ENCODE measurements around the gene MAP3K12.

The MAP3K12 gene

GRCh38 chr12:53495903-53496751 lies 3.1 kb downstream of the MAP3K12 start:
- H3K4me3 ChIP-seq (ENCODE audit: low read length) = no peak overlapping the region
- no peak overlapping the region for H3K9ac ChIP-seq (ENCODE audit: low read length)
- peaks cover 18% of the 10 kb centered on the region for H3K4me1 ChIP-seq (ENCODE audit: control insufficient read depth, insufficient read depth, low read length)
- H3K27ac ChIP-seq (ENCODE audit: low read depth, low read length) = no peak overlapping the region
- no peaks in the 10 kb centered on the region for H3K27me3 ChIP-seq (ENCODE audit: control insufficient read depth, insufficient read depth, low read length)
- no peaks in the 10 kb centered on the region for H3K36me3 ChIP-seq (ENCODE audit: control insufficient read depth, insufficient read depth, low read length)

DNA sequence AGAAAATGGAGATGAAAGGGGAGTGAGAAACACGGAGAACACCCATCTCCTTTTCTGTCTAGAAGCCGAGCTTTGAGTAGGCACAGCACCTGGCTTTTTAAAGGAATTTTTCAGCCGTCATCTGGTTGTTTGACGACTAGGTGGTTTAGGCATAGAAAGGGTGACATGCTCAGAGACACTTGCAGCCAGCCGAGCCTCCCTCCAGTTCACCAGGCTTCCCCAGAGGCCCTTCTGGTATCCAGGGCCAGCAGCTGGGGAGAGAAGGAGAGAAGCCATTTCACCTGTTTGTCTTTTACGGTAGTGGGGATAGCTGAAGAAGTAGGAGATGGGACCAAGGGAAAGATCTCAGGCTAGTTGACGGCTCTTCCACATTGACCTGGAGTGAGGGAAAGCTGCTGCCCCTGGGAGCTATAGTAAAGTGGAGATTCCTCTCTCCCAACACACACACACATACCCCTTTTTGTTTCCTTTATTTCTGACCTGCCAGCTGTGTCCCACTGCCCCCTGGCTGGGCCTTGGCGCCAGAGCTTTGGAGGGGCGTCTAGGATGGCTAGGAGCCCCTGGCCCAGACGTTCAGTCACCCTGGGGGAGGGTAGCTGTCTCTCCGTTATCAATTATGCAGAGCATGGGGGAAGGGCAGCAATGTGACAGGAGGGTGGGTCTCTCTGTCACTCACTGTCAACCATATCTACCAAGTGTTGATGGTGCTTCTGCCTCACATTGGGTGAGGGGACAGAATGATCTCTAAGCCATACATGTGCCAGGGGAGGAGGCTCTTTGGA lies 5.5 kb downstream of the MAP3K12 start:
- H3K36me3 ChIP-seq (ENCODE audit: control insufficient read depth, insufficient read depth, low read length) = no peaks in the 10 kb centered on the region
- H3K27me3 ChIP-seq (ENCODE audit: control insufficient read depth, insufficient read depth, low read length) = no peaks in the 10 kb centered on the region
- H3K4me1 ChIP-seq (ENCODE audit: control insufficient read depth, insufficient read depth, low read length) = peaks cover 9% of the 10 kb centered on the region
- H3K4me3 ChIP-seq (ENCODE audit: low read length) = peak overlapping the region; percentile 73
- H3K27ac ChIP-seq (ENCODE audit: low read depth, low read length) = peak overlapping the region; percentile 83
- H3K9ac ChIP-seq (ENCODE audit: low read length) = peak overlapping the region; percentile 35

DNA sequence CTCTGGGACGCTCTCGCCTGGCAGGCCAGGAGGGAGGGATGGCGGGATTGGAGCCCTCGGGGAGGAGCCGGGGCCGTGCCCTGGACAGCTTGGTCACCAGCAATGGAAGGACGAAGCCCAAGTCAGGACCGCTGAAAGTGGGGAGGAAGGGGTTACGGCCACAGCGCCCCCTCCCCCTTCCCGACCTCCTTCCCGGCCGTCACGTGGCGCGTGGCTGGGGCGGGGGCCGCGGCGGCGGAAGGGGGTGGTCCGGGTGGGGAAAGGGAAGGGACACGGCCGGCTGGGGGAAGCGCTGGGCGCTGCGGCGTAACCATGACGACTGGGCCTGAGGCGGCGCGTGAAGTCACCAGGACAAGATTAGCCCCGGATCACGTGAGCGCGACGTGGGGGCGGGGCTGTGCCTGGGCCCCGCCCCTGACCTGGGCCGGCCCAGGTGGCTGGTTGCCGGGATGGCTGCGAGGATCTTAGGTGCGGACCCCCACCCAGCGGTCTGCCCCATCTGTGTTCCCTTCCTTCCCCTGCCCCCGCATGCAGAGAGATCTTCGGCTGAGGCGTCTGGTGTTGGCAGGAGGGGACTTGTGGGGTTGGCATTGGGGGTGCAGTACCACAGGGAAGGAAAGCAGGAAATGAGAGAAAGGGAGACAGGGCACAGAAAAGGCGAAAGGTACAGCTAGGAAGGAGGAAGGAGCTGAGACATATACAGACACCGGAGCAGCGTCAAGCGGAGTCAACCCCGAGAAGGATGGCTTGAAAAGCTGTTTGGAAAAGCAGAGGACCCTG lies 6.2 kb downstream of the MAP3K12 start:
- no peaks in the 10 kb centered on the region for H3K36me3 ChIP-seq (ENCODE audit: control insufficient read depth, insufficient read depth, low read length)
- H3K4me1 ChIP-seq (ENCODE audit: control insufficient read depth, insufficient read depth, low read length) = peaks cover 9% of the 10 kb centered on the region
- H3K4me3 ChIP-seq (ENCODE audit: low read length) = peak overlapping the region; percentile 73
- H3K27me3 ChIP-seq (ENCODE audit: control insufficient read depth, insufficient read depth, low read length) = no peaks in the 10 kb centered on the region
- peak overlapping the region; percentile 35 for H3K9ac ChIP-seq (ENCODE audit: low read length)
- peak overlapping the region; percentile 83 for H3K27ac ChIP-seq (ENCODE audit: low read depth, low read length)

- H3K36me3 ChIP-seq (ENCODE audit: control insufficient read depth, insufficient read depth, low read length) = no peaks in the 10 kb centered on the region
- peaks cover 9% of the 10 kb centered on the region for H3K4me1 ChIP-seq (ENCODE audit: control insufficient read depth, insufficient read depth, low read length)
- peak overlapping the region; percentile 83 for H3K27ac ChIP-seq (ENCODE audit: low read depth, low read length)
- no peaks in the 10 kb centered on the region for H3K27me3 ChIP-seq (ENCODE audit: control insufficient read depth, insufficient read depth, low read length)
- no peak overlapping the region for H3K9ac ChIP-seq (ENCODE audit: low read length)
- peak overlapping the region; percentile 73 for H3K4me3 ChIP-seq (ENCODE audit: low read length)
Measured at GRCh38 chr12:53492188-53492587, 7.1 kb downstream of the MAP3K12 start.

DNA sequence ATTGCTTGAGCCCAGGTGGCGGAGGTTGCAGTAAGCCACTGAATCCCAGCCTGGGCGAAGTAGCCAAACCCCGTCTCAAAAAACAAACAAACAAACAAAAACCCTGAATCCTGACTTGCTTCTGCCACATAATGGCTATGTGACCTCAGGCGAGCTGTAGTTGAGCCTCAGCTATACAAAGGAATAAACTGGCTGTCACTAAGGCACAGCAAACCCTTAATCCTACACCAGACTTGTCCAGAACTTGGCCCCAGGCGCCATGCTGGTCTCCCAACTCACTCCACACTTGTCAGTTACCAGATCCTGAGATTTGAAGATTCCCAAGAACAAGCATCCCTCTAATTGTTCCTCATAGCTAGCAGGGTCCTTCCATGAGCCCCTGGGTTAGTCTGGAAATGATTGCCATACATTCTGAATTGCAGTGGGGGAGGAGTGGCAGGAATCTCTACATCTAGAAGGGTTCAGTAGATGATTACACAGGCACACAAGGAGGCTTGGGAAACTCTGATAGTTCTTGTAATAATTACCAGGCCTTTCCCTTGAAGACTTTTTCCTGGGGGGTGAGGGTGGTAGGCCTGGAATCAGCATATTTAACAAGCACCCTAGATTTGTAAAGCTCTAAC lies 9.9 kb downstream of the MAP3K12 start:
- H3K27ac ChIP-seq (ENCODE audit: low read depth, low read length) = no peak overlapping the region

GRCh38 chr12:53486736-53487487 lies 12.3 kb downstream of the MAP3K12 start:
- H3K36me3 ChIP-seq (ENCODE audit: control insufficient read depth, insufficient read depth, low read length) = peaks cover 22% of the 10 kb centered on the region

More for the DNA sequence above, 9.9 kb downstream of the MAP3K12 start:
- no peak overlapping the region for H3K4me3 ChIP-seq (ENCODE audit: low read length)
- H3K9ac ChIP-seq (ENCODE audit: low read length) = no peak overlapping the region
- H3K27me3 ChIP-seq (ENCODE audit: control insufficient read depth, insufficient read depth, low read length) = no peaks in the 10 kb centered on the region
- peaks cover 12% of the 10 kb centered on the region for H3K36me3 ChIP-seq (ENCODE audit: control insufficient read depth, insufficient read depth, low read length)
- H3K4me1 ChIP-seq (ENCODE audit: control insufficient read depth, insufficient read depth, low read length) = peaks cover 9% of the 10 kb centered on the region

DNA sequence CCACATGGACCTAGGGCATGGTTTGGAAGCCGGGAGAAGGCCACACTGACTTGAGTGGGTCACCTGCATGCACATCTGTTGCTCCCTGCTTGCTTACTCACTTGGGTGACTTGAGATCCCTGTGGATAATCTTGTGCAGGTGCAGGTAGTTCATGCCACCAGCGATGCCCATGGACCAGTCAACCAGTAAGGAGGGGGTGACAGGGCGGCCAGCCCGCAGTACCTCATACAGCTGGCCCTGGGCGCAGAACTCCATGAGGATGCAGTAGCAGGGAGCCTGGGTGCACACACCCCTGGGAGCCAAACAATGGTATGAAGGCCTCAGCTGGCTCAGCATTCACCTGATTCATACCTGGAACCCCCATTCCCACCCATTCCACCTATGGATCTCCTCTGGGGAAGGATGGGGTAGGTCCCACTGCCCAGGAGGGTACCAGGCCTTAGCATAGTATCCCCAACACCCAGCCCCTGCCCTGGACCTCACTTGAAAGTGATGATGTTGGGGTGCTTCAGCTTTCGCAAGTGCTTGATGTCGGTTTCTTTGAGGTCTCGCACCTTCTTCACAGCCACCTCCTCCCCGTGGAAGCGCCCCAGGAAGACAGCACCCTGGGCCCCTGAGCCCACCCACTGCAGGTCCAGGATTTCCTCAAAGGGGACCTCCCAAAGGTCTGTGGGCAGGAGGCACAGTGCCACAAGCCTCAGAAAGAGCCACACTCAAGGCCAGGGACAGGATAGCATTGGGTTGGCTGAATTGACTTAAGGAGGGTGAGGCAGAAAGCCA lies 13.1 kb downstream of the MAP3K12 start:
- Histone ChIP-seq H3K9ac (ENCODE audit: low read length) (no peak overlapping the region), H3K4me1 (ENCODE audit: control insufficient read depth, insufficient read depth, low read length) (no peaks in the 10 kb centered on the region), H3K4me3 (ENCODE audit: low read length) (no peak overlapping the region), H3K36me3 (ENCODE audit: control insufficient read depth, insufficient read depth, low read length) (peaks cover 27% of the 10 kb centered on the region), H3K27me3 (ENCODE audit: control insufficient read depth, insufficient read depth, low read length) (no peaks in the 10 kb centered on the region), H3K27ac (ENCODE audit: low read depth, low read length) (no peak overlapping the region)

More at GRCh38 chr12:53486736-53487487, 12.3 kb downstream of the MAP3K12 start:
- H3K4me3 ChIP-seq (ENCODE audit: low read length) = no peak overlapping the region
- H3K4me1 ChIP-seq (ENCODE audit: control insufficient read depth, insufficient read depth, low read length) = no peaks in the 10 kb centered on the region
- H3K9ac ChIP-seq (ENCODE audit: low read length) = no peak overlapping the region
- no peaks in the 10 kb centered on the region for H3K27me3 ChIP-seq (ENCODE audit: control insufficient read depth, insufficient read depth, low read length)
- no peak overlapping the region for H3K27ac ChIP-seq (ENCODE audit: low read depth, low read length)

GRCh38 chr12:53484686-53485575 lies 14.3 kb downstream of the MAP3K12 start:
- peaks cover 35% of the 10 kb centered on the region for H3K36me3 ChIP-seq (ENCODE audit: control insufficient read depth, insufficient read depth, low read length)
- H3K27me3 ChIP-seq (ENCODE audit: control insufficient read depth, insufficient read depth, low read length) = no peaks in the 10 kb centered on the region

DNA sequence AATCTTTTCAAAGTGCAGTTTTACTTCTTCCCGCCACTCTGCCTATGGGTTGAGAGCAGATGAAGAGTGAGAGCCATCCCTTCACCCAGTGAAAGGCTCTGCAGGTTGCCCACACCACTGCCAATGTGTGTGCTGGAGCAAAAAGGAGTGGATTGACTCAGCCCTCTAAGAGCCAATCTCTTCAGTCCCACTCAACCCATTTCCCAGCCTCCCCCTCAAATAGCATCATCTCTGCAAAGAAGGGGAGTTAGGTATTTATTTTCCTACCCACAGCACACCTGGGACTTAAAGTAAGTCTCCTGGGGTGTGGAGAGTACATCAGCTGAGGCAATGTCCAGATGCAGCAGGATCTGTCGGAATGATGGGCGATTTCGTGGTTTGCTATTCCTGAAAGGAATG lies 15.3 kb downstream of the MAP3K12 start:
- no peaks in the 10 kb centered on the region for H3K4me1 ChIP-seq (ENCODE audit: control insufficient read depth, insufficient read depth, low read length)
- no peak overlapping the region for H3K27ac ChIP-seq (ENCODE audit: low read depth, low read length)
- H3K4me3 ChIP-seq (ENCODE audit: low read length) = no peak overlapping the region
- peaks cover 42% of the 10 kb centered on the region for H3K36me3 ChIP-seq (ENCODE audit: control insufficient read depth, insufficient read depth, low read length)
- H3K9ac ChIP-seq (ENCODE audit: low read length) = no peak overlapping the region
- H3K27me3 ChIP-seq (ENCODE audit: control insufficient read depth, insufficient read depth, low read length) = no peaks in the 10 kb centered on the region

More at GRCh38 chr12:53484686-53485575, 14.3 kb downstream of the MAP3K12 start:
- no peak overlapping the region for H3K4me3 ChIP-seq (ENCODE audit: low read length)
- H3K9ac ChIP-seq (ENCODE audit: low read length) = no peak overlapping the region
- H3K4me1 ChIP-seq (ENCODE audit: control insufficient read depth, insufficient read depth, low read length) = no peaks in the 10 kb centered on the region
- no peak overlapping the region for H3K27ac ChIP-seq (ENCODE audit: low read depth, low read length)

GRCh38 chr12:53483225-53483978 lies 15.9 kb downstream of the MAP3K12 start:
- H3K9ac ChIP-seq (ENCODE audit: low read length) = no peak overlapping the region
- H3K36me3 ChIP-seq (ENCODE audit: control insufficient read depth, insufficient read depth, low read length) = peaks cover 44% of the 10 kb centered on the region
- H3K27ac ChIP-seq (ENCODE audit: low read depth, low read length) = no peak overlapping the region
- H3K4me3 ChIP-seq (ENCODE audit: low read length) = no peak overlapping the region
- no peaks in the 10 kb centered on the region for H3K4me1 ChIP-seq (ENCODE audit: control insufficient read depth, insufficient read depth, low read length)
- H3K27me3 ChIP-seq (ENCODE audit: control insufficient read depth, insufficient read depth, low read length) = no peaks in the 10 kb centered on the region

All from rectal smooth muscle tissue (tissue), 1 donor.